Mesodermal cell (in vitro differentiated cells): Measurements from ENCODE around the gene FAM227A.
A peak's percentile ranks its signal among the peaks of the same experiment; 100 is the strongest.
"Not testable (repeated sequence)": the region's sequence is repeated elsewhere in the genome, so short reads cannot be mapped to it uniquely, and the experiment has no call there.

Experiments
- H3K27ac ChIP-seq: 2 replicates; pipeline ENCODE4 v1.7.0; 2013; ENCODE audit warnings: mild to moderate bottlenecking, low read depth, low read length, moderate library complexity; ENCODE audit not compliant: severe bottlenecking
- H3K36me3 ChIP-seq: 2 replicates; pipeline ENCODE4 v1.7.1; 2013; ENCODE audit warnings: mild to moderate bottlenecking, low read length, moderate library complexity; ENCODE audit not compliant: control insufficient read depth, insufficient read depth
- H3K4me1 ChIP-seq: one replicate; pipeline ENCODE4 v1.7.1; 2013; ENCODE audit warnings: mild to moderate bottlenecking, low read length; ENCODE audit not compliant: insufficient read depth, control insufficient read depth, poor library complexity, severe bottlenecking
- H3K4me3 ChIP-seq: 2 replicates; pipeline ENCODE4 v1.7.0; 2013; ENCODE audit warnings: low read length, control low read depth, mild to moderate bottlenecking; ENCODE audit not compliant: insufficient read depth, poor library complexity, severe bottlenecking; ENCODE audit errors: extremely low read depth
- H3K9me3 ChIP-seq: 2 replicates; pipeline ENCODE4 v1.7.1; 2013; ENCODE audit warnings: mild to moderate bottlenecking, low read length, moderate library complexity; ENCODE audit not compliant: control insufficient read depth
- WGBS, 2 experiments: methylation state at CpG; one replicate each; pipeline ENCODE4 v1.1.5; 2013; ENCODE audit warnings: missing lambda C conversion rate in 2 of 2; ENCODE audit not compliant: insufficient coverage in 2 of 2; 5-methylcytosine and 5-hydroxymethylcytosine counted together

FAM227A gene

GRCh38 chr22:38655519-38656255 lies 505 bp downstream of the FAM227A start:
- Histone ChIP-seq H3K4me3 (peak overlapping the region; percentile 87), H3K36me3 (no peaks in the 10 kb centered on the region), H3K27ac (peak overlapping the region; percentile 97), H3K4me1 (no peaks in the 10 kb centered on the region), H3K9me3 (no peaks in the 10 kb centered on the region)
- WGBS, 2 experiments, result 6 to 7% methylated on average over 14 to 19 of the region's 22 CpGs

GRCh38 chr22:38653741-38654140 lies 2.5 kb downstream of the FAM227A start:
- no peak overlapping the region for H3K27ac ChIP-seq
- H3K36me3 ChIP-seq, result no peaks in the 10 kb centered on the region
- no peaks in the 10 kb centered on the region for H3K4me1 ChIP-seq
- WGBS, 2 experiments, result 96 to 98% methylated on average over 6 of the region's 8 CpGs
- H3K9me3 ChIP-seq, result no peaks in the 10 kb centered on the region
- H3K4me3 ChIP-seq, result no peak overlapping the region

- Histone ChIP-seq H3K36me3 (no peaks in the 10 kb centered on the region), H3K4me3 (no peak overlapping the region), H3K4me1 (no peaks in the 10 kb centered on the region), H3K9me3 (no peaks in the 10 kb centered on the region), H3K27ac (no peak overlapping the region)
These were observed 3.3 kb downstream of the FAM227A start for GRCh38 chr22:38652859-38653258.

- Histone ChIP-seq H3K9me3 (no peaks in the 10 kb centered on the region), H3K27ac (no peak overlapping the region), H3K4me1 (no peaks in the 10 kb centered on the region), H3K4me3 (no peak overlapping the region), H3K36me3 (peaks cover 4% of the 10 kb centered on the region)
- WGBS, 2 experiments, result 88% methylated on average over 1 of the region's 5 CpGs; no CpG with 5 or more reads in 1 of the 2 experiments
These were observed 6.2 kb downstream of the FAM227A start for GRCh38 chr22:38649841-38650522.

GRCh38 chr22:38645430-38645829 lies 10.8 kb downstream of the FAM227A start:
- Histone ChIP-seq H3K9me3 (no peaks in the 10 kb centered on the region), H3K27ac (no peak overlapping the region), H3K36me3 (peaks cover 4% of the 10 kb centered on the region), H3K4me1 (no peaks in the 10 kb centered on the region), H3K4me3 (no peak overlapping the region)
- 88 to 93% methylated on average over 2 to 6 of the region's 6 CpGs for WGBS, 2 experiments

GRCh38 chr22:38644245-38644644 lies 11.9 kb downstream of the FAM227A start:
- not testable (repeated sequence) for H3K27ac ChIP-seq, H3K4me1 ChIP-seq, H3K36me3 ChIP-seq, H3K9me3 ChIP-seq, H3K4me3 ChIP-seq
- WGBS, 2 experiments, result 94 to 96% methylated on average over 2 of the region's 5 CpGs

GRCh38 chr22:38641476-38642040 lies 14.6 kb downstream of the FAM227A start:
- WGBS, 2 experiments, result 91 to 100% methylated on average over 3 of the region's 13 CpGs
- Histone ChIP-seq H3K4me1 (peaks cover 3% of the 10 kb centered on the region), H3K4me3 (no peak overlapping the region), H3K36me3 (peaks cover 8% of the 10 kb centered on the region), H3K27ac (no peak overlapping the region), H3K9me3 (no peaks in the 10 kb centered on the region)

GRCh38 chr22:38638728-38639127 lies 17.5 kb downstream of the FAM227A start:
- WGBS, 2 experiments, result 90 to 100% methylated on average over 2 to 3 of the region's 3 CpGs
- Histone ChIP-seq H3K4me3 (no peak overlapping the region), H3K36me3 (peaks cover 8% of the 10 kb centered on the region)

GRCh38 chr22:38638216-38638615 lies 18.0 kb downstream of the FAM227A start:
- WGBS, 2 experiments, result 85 to 100% methylated on average over 2 of the region's 2 CpGs
- Histone ChIP-seq H3K4me1 (peaks cover 3% of the 10 kb centered on the region), H3K9me3 (no peaks in the 10 kb centered on the region), H3K36me3 (peaks cover 8% of the 10 kb centered on the region), H3K27ac (no peak overlapping the region), H3K4me3 (no peak overlapping the region)

More at GRCh38 chr22:38638728-38639127, 17.5 kb downstream of the FAM227A start:
- Histone ChIP-seq H3K9me3 (no peaks in the 10 kb centered on the region), H3K27ac (no peak overlapping the region), H3K4me1 (peaks cover 3% of the 10 kb centered on the region)

- peaks cover 7% of the 10 kb centered on the region for H3K36me3 ChIP-seq
- H3K4me1 ChIP-seq, result no peaks in the 10 kb centered on the region
- no peak overlapping the region for H3K27ac ChIP-seq
- no peaks in the 10 kb centered on the region for H3K9me3 ChIP-seq
- 94 to 100% methylated on average over 2 to 3 of the region's 3 CpGs for WGBS, 2 experiments
- H3K4me3 ChIP-seq, result no peak overlapping the region
These were observed 23.7 kb downstream of the FAM227A start for GRCh38 chr22:38632528-38632927.

- no peak overlapping the region for H3K27ac ChIP-seq
- peaks cover 5% of the 10 kb centered on the region for H3K36me3 ChIP-seq
- H3K4me3 ChIP-seq, result no peak overlapping the region
- WGBS, 2 experiments, result 88 to 93% methylated on average over 9 of the region's 9 CpGs
- no peaks in the 10 kb centered on the region for H3K9me3 ChIP-seq
- H3K4me1 ChIP-seq, result no peaks in the 10 kb centered on the region
These were observed 24.5 kb downstream of the FAM227A start for GRCh38 chr22:38631724-38632123.
